ENCODE results near the gene EMC1.

DNA sequence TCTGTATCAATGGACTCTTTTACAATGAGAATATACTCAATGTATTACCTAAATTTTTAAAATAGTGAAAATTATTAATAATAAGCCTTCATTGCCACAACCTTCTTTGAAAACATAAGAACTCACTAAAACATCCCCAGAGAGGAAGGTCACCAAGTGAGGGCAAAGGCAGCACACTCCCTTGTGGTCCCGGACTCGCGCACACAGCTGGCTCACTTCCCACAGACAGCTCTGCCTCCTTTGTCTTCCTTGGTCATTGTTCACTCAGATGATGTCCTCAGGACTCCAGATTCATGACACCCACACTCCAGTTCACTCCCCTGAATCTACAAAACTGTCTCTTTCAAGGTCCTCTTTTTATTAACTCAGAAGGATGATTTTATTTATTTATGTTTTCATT is 22.1 kb downstream of the EMC1 start:
- TF ChIP-seq RAD21 (conservative IDR thresholded peaks at IDR 0.05): no peak
- TF ChIP-seq, protein P1, sequence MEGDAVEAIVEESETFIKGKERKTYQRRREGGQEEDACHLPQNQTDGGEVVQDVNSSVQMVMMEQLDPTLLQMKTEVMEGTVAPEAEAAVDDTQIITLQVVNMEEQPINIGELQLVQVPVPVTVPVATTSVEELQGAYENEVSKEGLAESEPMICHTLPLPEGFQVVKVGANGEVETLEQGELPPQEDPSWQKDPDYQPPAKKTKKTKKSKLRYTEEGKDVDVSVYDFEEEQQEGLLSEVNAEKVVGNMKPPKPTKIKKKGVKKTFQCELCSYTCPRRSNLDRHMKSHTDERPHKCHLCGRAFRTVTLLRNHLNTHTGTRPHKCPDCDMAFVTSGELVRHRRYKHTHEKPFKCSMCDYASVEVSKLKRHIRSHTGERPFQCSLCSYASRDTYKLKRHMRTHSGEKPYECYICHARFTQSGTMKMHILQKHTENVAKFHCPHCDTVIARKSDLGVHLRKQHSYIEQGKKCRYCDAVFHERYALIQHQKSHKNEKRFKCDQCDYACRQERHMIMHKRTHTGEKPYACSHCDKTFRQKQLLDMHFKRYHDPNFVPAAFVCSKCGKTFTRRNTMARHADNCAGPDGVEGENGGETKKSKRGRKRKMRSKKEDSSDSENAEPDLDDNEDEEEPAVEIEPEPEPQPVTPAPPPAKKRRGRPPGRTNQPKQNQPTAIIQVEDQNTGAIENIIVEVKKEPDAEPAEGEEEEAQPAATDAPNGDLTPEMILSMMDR (IDR thresholded peaks at IDR 0.05; ENCODE audit: poor library complexity, severe bottlenecking): no peak
- no peak for TF ChIP-seq MXI1 (conservative IDR thresholded peaks at IDR 0.05; ENCODE audit: poor library complexity, severe bottlenecking)
- no peak for TF ChIP-seq POLR2AphosphoS5 (IDR thresholded peaks at IDR 0.05)
- TF ChIP-seq, protein P2, sequence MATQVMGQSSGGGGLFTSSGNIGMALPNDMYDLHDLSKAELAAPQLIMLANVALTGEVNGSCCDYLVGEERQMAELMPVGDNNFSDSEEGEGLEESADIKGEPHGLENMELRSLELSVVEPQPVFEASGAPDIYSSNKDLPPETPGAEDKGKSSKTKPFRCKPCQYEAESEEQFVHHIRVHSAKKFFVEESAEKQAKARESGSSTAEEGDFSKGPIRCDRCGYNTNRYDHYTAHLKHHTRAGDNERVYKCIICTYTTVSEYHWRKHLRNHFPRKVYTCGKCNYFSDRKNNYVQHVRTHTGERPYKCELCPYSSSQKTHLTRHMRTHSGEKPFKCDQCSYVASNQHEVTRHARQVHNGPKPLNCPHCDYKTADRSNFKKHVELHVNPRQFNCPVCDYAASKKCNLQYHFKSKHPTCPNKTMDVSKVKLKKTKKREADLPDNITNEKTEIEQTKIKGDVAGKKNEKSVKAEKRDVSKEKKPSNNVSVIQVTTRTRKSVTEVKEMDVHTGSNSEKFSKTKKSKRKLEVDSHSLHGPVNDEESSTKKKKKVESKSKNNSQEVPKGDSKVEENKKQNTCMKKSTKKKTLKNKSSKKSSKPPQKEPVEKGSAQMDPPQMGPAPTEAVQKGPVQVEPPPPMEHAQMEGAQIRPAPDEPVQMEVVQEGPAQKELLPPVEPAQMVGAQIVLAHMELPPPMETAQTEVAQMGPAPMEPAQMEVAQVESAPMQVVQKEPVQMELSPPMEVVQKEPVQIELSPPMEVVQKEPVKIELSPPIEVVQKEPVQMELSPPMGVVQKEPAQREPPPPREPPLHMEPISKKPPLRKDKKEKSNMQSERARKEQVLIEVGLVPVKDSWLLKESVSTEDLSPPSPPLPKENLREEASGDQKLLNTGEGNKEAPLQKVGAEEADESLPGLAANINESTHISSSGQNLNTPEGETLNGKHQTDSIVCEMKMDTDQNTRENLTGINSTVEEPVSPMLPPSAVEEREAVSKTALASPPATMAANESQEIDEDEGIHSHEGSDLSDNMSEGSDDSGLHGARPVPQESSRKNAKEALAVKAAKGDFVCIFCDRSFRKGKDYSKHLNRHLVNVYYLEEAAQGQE (IDR thresholded peaks at IDR 0.05; ENCODE audit: borderline replicate concordance): no peak
- TF ChIP-seq EZH2 (IDR thresholded peaks at IDR 0.05; ENCODE audit: borderline replicate concordance, insufficient read depth, low read length, poor library complexity, severe bottlenecking): no peak

All from neural cell (in vitro differentiated cells).